SK-MEL-5 (cell line): ENCODE measurements around the gene HHLA2. TPM values are rescaled to one million over a fixed set of nuclear protein-coding genes. Genes with fewer than 3 reads are reported as not detected.

Source experiments
- DNase-seq: peaks from one replicate; pipeline ENCODE4 v3.0.0-alpha.2; 2016; ENCODE audit warnings: low read depth, low spot score
- in situ Hi-C: cut with HindIII; loops from 2 replicates; pipeline ENCODE4 v1.10.0; 2016; ENCODE audit warnings: low sequenced_read_pairs, high pct_unique_total_duplicates, low pct_unique_long_range_greater_than_20kb
- total RNA-seq: library from RNA; depleted of rRNA; stranded (reverse); fragments of >200 nt; shearing (Covaris generic); gene quantifications from 2 replicates; pipeline ENCODE4 v1.2.3, GENCODE V29; 2014

The HHLA2 gene
- total RNA-seq, 1 experiment from 2014 or later: not detected

- no peak for DNase-seq
- in situ Hi-C loops: no loop called here
Measured at GRCh38 chr3:108328821-108329486, 32.6 kb downstream of the HHLA2 start.

- no peak for DNase-seq
- in situ Hi-C loops: no loop called here
Measured at GRCh38 chr3:108329508-108329907, 33.2 kb downstream of the HHLA2 start.

GRCh38 chr3:108329947-108330346, 33.6 kb downstream of the HHLA2 start:
- in situ Hi-C loops: no loop called here
- DNase-seq: no peak

- DNase-seq: no peak
- in situ Hi-C loops: no loop called here
Measured at GRCh38 chr3:108331792-108332191, 35.4 kb downstream of the HHLA2 start.

GRCh38 chr3:108333961-108334360, 37.6 kb downstream of the HHLA2 start:
- DNase-seq: no peak

GRCh38 chr3:108334701-108335100, 38.4 kb downstream of the HHLA2 start:
- no peak for DNase-seq
- in situ Hi-C loops: no loop called here

More at GRCh38 chr3:108333961-108334360, 37.6 kb downstream of the HHLA2 start:
- in situ Hi-C loops: no loop called here

- DNase-seq: no peak
- in situ Hi-C loops: no loop called here
Measured at GRCh38 chr3:108338901-108339545, 42.7 kb downstream of the HHLA2 start.

GRCh38 chr3:108341911-108342310, 45.6 kb downstream of the HHLA2 start:
- in situ Hi-C loops: no loop called here
- DNase-seq: no peak

- DNase-seq: no peak
Measured at GRCh38 chr3:108342837-108343486, 46.6 kb downstream of the HHLA2 start.

GRCh38 chr3:108343491-108343890, 47.1 kb downstream of the HHLA2 start:
- in situ Hi-C loops: no loop called here
- no peak for DNase-seq

More at GRCh38 chr3:108342837-108343486, 46.6 kb downstream of the HHLA2 start:
- in situ Hi-C loops: no loop called here

- no peak for DNase-seq
- in situ Hi-C loops: no loop called here
Measured at GRCh38 chr3:108345492-108346205, 49.3 kb downstream of the HHLA2 start.

- in situ Hi-C loops: no loop called here
- DNase-seq: no peak
Measured at GRCh38 chr3:108346301-108347227, 50.2 kb downstream of the HHLA2 start.

- no peak for DNase-seq
- in situ Hi-C loops: no loop called here
Measured at GRCh38 chr3:108352176-108352575, 55.8 kb downstream of the HHLA2 start.

- in situ Hi-C loops: no loop called here
- DNase-seq: no peak
Measured at GRCh38 chr3:108354562-108354961, 58.2 kb downstream of the HHLA2 start.

- in situ Hi-C loops: no loop called here
- DNase-seq: no peak
Measured at GRCh38 chr3:108357042-108357441, 60.7 kb downstream of the HHLA2 start.

GRCh38 chr3:108359011-108359410, 62.7 kb downstream of the HHLA2 start:
- no peak for DNase-seq

GRCh38 chr3:108376026-108376425, 79.7 kb downstream of the HHLA2 start:
- no peak for DNase-seq
- in situ Hi-C loops: no loop called here

More at GRCh38 chr3:108359011-108359410, 62.7 kb downstream of the HHLA2 start:
- in situ Hi-C loops: no loop called here
